GM19452 (cell line): ENCODE measurements around the gene EGLN3.
"Not testable (repeated sequence)": the region's sequence is repeated elsewhere in the genome, so short reads cannot be mapped to it uniquely, and the experiment has no call there.

Experiments
- ATAC-seq: cut with Tn5 transposase; IDR thresholded peaks from one replicate; pipeline ENCODE4 v1.9.1; 2021; ENCODE audit not compliant: unreplicated experiment

The EGLN3 gene

GRCh38 chr14:33938131-33938949 is 12.5 kb downstream of the EGLN3 start:
- no peak for ATAC-seq

- ATAC-seq, result no peak
Observed at GRCh38 chr14:33936391-33936790, 14.5 kb downstream of the EGLN3 start.

- ATAC-seq, result no peak
Observed at GRCh38 chr14:33934938-33935337, 15.9 kb downstream of the EGLN3 start.

GRCh38 chr14:33934043-33934750 is 16.7 kb downstream of the EGLN3 start:
- ATAC-seq, result no peak

GRCh38 chr14:33933386-33933933 is 17.4 kb downstream of the EGLN3 start:
- ATAC-seq, result no peak

- ATAC-seq, result no peak
Observed at GRCh38 chr14:33932576-33933345, 18.1 kb downstream of the EGLN3 start.

- ATAC-seq, result no peak
Observed at GRCh38 chr14:33932033-33932432, 18.8 kb downstream of the EGLN3 start.

- no peak for ATAC-seq
Observed at GRCh38 chr14:33931461-33931860, 19.4 kb downstream of the EGLN3 start.

GRCh38 chr14:33930439-33930838 is 20.4 kb downstream of the EGLN3 start:
- ATAC-seq, result no peak

- ATAC-seq, result no peak
Observed at GRCh38 chr14:33929799-33930408, 21.0 kb downstream of the EGLN3 start.

- ATAC-seq, result no peak
Observed at GRCh38 chr14:33928895-33929294, 22.0 kb downstream of the EGLN3 start.

GRCh38 chr14:33927944-33928343 is 22.9 kb downstream of the EGLN3 start:
- no peak for ATAC-seq

- not testable (repeated sequence) for ATAC-seq
Observed at GRCh38 chr14:33926967-33927366, 23.9 kb downstream of the EGLN3 start.

- ATAC-seq, result no peak
Observed at GRCh38 chr14:33925946-33926345, 24.9 kb downstream of the EGLN3 start.

GRCh38 chr14:33925235-33925634 is 25.6 kb downstream of the EGLN3 start:
- ATAC-seq, result no peak

- ATAC-seq, result no peak
Observed at GRCh38 chr14:33924566-33925100, 26.2 kb downstream of the EGLN3 start.

- no peak for ATAC-seq
Observed at GRCh38 chr14:33922125-33922524, 28.7 kb downstream of the EGLN3 start.

- ATAC-seq, result no peak
Observed at GRCh38 chr14:33918256-33918655, 32.6 kb downstream of the EGLN3 start.

GRCh38 chr14:33917661-33918060 is 33.2 kb downstream of the EGLN3 start:
- no peak for ATAC-seq

- ATAC-seq, result no peak
Observed at GRCh38 chr14:33916663-33917565, 34.0 kb downstream of the EGLN3 start.
